Medulla oblongata (tissue), 1 donor: ENCODE measurements around the gene RAP1A.
A peak's percentile ranks its signal among the peaks of the same experiment; 100 is the strongest.
"Not testable (repeated sequence)": the region's sequence is repeated elsewhere in the genome, so short reads cannot be mapped to it uniquely, and the experiment has no call there.

Experiments used
- DNase-seq: peaks from one replicate; pipeline ENCODE4 v3.0.0-alpha.2; 2015; ENCODE audit errors: extremely low spot score

Gene RAP1A

GRCh38 chr1:111665497-111665896 lies 45.9 kb downstream of the RAP1A start:
- DNase-seq: no peak

- no peak for DNase-seq
Measured at GRCh38 chr1:111666828-111667227, 47.2 kb downstream of the RAP1A start.

- DNase-seq: no peak
Measured at GRCh38 chr1:111669268-111669667, 49.7 kb downstream of the RAP1A start.

- DNase-seq: no peak
Measured at GRCh38 chr1:111671852-111672251, 52.3 kb downstream of the RAP1A start.

GRCh38 chr1:111672331-111672730 lies 52.7 kb downstream of the RAP1A start:
- no peak for DNase-seq

GRCh38 chr1:111677604-111678003 lies 58.0 kb downstream of the RAP1A start:
- no peak for DNase-seq

- no peak for DNase-seq
Measured at GRCh38 chr1:111679541-111679940, 60.0 kb downstream of the RAP1A start.

- not testable (repeated sequence) for DNase-seq
Measured at GRCh38 chr1:111680212-111680800, 60.7 kb downstream of the RAP1A start.

GRCh38 chr1:111685293-111686153 lies 65.9 kb downstream of the RAP1A start:
- DNase-seq: not testable (repeated sequence)

GRCh38 chr1:111690306-111690617 lies 70.7 kb downstream of the RAP1A start:
- peak; percentile 83 for DNase-seq

- no peak for DNase-seq
Measured at GRCh38 chr1:111691886-111692285, 72.3 kb downstream of the RAP1A start.

- DNase-seq: no peak
Measured at GRCh38 chr1:111695801-111696200, 76.2 kb downstream of the RAP1A start.

GRCh38 chr1:111696330-111696729 lies 76.7 kb downstream of the RAP1A start:
- DNase-seq: no peak

- no peak for DNase-seq
Measured at GRCh38 chr1:111699268-111699667, 79.7 kb downstream of the RAP1A start.

- no peak for DNase-seq
Measured at GRCh38 chr1:111702504-111703050, 83.0 kb downstream of the RAP1A start.

GRCh38 chr1:111704240-111704639 lies 84.7 kb downstream of the RAP1A start:
- no peak for DNase-seq

GRCh38 chr1:111704776-111705175 lies 85.2 kb downstream of the RAP1A start:
- no peak for DNase-seq

GRCh38 chr1:111705841-111706240 lies 86.3 kb downstream of the RAP1A start:
- no peak for DNase-seq

GRCh38 chr1:111706921-111707320 lies 87.3 kb downstream of the RAP1A start:
- DNase-seq: no peak

GRCh38 chr1:111707906-111708305 lies 88.3 kb downstream of the RAP1A start:
- no peak for DNase-seq

- DNase-seq: no peak
Measured at GRCh38 chr1:111709986-111710385, 90.4 kb downstream of the RAP1A start.

GRCh38 chr1:111716333-111716732 lies 96.7 kb downstream of the RAP1A start:
- DNase-seq: no peak

- DNase-seq: no peak
Measured at GRCh38 chr1:111717450-111717849, 97.9 kb downstream of the RAP1A start.
